DMS114 treated with DMSO at 0.1 percent for 48 hours (cell line): Measurements from ENCODE around the gene NT5C3A.
"Not testable (repeated sequence)": the region's sequence is repeated elsewhere in the genome, so short reads cannot be mapped to it uniquely, and the experiment has no call there.

Source experiments
- DNase-seq: peaks from one replicate; lab custom pipeline; 2025; ENCODE audit not compliant: unreplicated experiment; lab: John Stamatoyannopoulos, UW

The NT5C3A gene

GRCh38 chr7:32991068-32991585 lies 71.4 kb downstream of the NT5C3A start:
- not testable (repeated sequence) for DNase-seq

DNA sequence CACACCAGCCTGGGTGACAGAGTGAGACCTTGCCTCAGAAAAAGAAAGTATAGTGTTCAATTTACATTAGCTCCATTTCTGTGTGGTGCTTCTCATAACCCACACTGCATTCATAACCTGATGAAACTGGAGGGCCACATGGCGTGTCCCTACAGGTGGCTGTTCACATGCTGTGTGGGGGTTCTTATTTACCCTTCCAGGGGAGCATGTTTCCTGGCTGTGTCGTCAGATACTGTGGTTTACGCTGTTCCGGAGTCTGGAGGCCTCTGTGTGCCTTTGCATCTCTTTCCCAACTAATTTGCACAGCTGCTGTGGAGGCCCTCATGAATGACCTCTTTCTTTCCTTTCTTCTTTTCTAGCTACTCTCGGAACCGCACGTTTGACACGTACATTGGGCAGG lies 74.4 kb downstream of the NT5C3A start:
- DNase-seq = not testable (repeated sequence)

GRCh38 chr7:32979902-32980301 lies 82.7 kb downstream of the NT5C3A start:
- not testable (repeated sequence) for DNase-seq

GRCh38 chr7:32979246-32979645 lies 83.3 kb downstream of the NT5C3A start:
- not testable (repeated sequence) for DNase-seq

DNA sequence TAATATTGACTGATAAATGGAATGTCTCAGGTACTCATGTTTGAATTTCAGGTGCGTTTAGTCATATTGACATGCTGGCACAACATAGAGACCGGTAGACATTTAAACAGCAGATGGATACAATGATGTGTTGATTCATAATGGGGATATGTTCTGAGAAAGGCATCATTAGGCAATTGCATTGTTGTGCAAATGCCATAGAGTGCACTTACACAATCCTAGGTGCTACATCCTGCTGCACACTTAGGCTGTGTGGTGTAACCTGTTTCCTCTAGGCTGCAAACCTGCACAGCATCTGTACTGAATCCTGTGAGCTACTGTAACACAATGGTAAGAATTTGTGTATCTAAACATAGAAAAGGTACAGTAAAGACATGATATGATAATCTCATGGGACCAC lies 85.4 kb downstream of the NT5C3A start:
- not testable (repeated sequence) for DNase-seq

GRCh38 chr7:32971967-32972366 lies 90.6 kb downstream of the NT5C3A start:
- DNase-seq = not testable (repeated sequence)

GRCh38 chr7:32967268-32967582 lies 95.4 kb downstream of the NT5C3A start:
- not testable (repeated sequence) for DNase-seq

DNA sequence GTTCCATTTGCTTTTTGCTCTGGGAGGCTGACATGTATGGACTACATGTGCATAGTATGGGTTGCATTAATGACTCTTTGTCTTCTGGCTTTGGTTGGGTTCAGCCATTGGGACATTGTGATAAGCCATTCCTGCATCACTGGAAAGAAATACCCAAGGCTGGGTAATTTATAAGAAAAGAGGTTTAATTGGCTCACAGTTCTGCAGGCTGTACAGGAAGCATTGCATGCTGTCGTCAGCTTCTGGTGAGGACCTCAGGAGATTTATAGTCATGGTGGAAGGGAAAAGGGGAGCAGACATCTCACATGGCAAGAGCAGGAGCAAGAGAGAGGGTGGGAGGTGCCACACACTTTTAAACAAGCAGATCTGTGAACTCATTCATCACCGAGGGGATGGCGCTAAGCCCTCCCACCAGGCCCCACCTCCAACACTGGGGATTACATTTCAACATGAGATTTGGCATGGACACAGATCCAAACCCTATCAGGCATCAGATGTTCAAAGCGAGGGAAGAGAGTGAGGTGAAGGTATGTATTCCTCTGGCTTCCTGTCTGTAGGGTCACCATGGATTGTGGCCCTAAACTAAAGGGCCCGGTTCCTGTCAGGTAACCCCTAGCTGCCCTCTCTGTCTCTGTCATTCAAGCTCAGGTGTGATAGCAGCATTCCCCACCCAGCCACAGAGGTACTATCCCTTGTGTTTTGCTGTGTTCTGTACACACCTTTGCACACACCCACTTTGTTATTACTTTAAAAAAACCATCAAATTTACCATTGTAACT lies 95.9 kb downstream of the NT5C3A start:
- not testable (repeated sequence) for DNase-seq

DNA sequence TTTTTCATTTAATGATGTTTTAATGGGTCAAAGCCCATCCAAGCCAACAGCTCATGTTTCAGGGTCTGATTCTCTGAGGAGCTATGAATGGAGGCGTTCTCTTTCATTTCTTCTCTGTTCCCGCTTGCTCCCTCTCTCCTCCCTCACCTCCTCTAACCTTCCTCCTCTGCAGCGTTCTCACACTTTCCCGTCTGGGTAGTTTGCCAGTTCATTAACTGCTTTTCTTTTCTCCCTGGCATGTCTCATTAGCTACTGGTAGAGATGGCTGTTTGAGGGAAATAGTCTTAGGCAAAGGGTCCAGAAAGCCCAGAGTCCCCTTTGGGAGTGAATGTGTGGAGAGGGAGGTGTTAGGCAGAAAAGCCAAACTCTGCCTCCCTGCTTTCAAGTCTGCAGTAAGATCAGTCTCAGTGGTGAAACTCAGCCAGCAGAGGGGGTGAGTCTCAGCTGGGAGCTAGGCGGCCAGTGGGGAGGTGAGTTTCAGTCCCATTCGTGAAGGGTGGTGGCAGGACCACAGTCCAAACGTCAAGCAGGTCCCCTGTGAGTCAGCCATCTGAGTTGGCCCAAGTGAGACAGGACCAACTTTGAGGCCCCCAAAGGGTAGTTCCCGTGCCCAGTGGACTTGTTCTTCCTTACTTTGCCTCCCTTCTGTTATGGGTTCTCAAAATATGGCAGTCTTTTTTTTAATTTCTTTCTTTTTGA lies 98.0 kb downstream of the NT5C3A start:
- DNase-seq = not testable (repeated sequence)
